Measurements from ENCODE around the gene MGA. TPM values are rescaled to one million over a fixed set of nuclear protein-coding genes. Genes with fewer than 3 reads are reported as not detected.

The MGA gene
- total RNA-seq, 1 experiment from 2014 or later, result 35.9 TPM

DNA sequence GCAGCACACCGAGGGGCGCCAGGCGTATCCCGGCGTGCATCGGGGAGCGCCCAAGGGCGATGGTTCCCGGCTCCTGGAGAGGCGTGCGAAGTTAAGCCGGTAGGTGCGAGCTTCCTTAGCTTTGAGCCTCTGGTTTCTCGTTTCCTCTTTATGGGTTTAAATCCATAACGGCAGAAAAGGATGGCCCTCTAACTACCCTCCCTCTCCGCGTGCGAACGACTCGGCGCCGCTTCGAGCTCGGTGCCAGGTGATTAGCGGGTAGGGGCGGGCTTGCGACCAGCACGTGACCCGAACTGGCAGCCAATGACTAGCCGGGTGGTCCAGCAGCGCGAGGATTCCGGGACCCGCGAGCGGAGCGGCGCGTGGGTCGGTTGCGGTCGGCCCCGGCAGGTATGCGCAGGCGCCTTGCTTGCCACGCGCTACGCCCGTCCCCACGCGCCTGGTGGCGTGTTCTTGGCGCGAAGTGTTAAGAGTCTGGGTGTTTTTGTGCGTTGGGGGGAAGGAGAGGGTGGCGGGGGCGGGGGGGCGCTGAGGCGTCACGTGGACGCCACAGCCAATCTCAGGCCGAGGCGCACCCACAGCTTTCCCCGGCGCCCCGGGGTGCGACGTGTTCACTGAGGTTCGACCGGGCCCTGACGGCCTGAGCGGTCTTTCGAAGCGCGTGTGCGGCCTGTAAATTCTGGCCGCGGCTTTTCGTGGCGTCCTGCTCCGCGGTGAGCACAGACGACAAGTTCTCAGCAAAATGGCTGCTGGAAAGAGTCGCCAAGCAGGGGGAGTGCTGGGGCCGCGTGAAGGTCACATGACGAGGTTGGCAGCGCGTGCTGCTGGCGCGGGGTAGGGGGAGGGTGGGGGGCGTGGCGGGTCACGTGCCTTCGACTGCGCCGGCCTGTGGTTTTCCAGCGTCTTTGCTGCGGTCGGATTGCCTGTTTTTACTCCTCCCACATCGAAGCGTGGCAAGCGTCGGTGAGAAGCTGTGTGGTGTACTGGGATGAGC lies 38.7 kb upstream of the MGA start (continued):
- TF ChIP-seq, protein P1, sequence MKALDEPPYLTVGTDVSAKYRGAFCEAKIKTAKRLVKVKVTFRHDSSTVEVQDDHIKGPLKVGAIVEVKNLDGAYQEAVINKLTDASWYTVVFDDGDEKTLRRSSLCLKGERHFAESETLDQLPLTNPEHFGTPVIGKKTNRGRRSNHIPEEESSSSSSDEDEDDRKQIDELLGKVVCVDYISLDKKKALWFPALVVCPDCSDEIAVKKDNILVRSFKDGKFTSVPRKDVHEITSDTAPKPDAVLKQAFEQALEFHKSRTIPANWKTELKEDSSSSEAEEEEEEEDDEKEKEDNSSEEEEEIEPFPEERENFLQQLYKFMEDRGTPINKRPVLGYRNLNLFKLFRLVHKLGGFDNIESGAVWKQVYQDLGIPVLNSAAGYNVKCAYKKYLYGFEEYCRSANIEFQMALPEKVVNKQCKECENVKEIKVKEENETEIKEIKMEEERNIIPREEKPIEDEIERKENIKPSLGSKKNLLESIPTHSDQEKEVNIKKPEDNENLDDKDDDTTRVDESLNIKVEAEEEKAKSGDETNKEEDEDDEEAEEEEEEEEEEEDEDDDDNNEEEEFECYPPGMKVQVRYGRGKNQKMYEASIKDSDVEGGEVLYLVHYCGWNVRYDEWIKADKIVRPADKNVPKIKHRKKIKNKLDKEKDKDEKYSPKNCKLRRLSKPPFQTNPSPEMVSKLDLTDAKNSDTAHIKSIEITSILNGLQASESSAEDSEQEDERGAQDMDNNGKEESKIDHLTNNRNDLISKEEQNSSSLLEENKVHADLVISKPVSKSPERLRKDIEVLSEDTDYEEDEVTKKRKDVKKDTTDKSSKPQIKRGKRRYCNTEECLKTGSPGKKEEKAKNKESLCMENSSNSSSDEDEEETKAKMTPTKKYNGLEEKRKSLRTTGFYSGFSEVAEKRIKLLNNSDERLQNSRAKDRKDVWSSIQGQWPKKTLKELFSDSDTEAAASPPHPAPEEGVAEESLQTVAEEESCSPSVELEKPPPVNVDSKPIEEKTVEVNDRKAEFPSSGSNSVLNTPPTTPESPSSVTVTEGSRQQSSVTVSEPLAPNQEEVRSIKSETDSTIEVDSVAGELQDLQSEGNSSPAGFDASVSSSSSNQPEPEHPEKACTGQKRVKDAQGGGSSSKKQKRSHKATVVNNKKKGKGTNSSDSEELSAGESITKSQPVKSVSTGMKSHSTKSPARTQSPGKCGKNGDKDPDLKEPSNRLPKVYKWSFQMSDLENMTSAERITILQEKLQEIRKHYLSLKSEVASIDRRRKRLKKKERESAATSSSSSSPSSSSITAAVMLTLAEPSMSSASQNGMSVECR (CRISPR knock-in tag; IDR thresholded peaks at IDR 0.05; ENCODE audit: borderline replicate concordance), result peak; percentile 99

DNA sequence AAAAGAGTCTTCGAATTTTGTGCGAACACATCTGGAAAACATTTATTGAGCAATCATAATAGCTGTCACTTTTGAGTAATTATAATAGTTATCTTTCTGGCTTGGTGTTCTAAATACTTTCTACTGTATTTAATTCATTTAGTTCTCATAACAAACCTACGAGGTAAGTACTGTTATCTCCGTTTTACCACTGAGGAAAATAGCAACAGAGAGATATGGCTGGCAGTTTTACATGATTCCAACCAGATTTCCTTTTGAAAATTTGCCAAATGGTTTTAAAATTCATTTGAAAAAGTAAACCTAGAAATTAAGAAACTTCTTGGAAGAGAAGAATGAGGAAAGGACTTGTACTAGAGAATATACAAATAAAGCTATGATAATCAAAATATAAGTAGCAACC lies 37.3 kb upstream of the MGA start:
- H3K27me3 Mint-ChIP-seq (ENCODE audit: low read depth), result peaks cover 42% of the 10 kb centered on the region
- CTCF ChIA-PET, result no interaction called here
- H3K4me1 Mint-ChIP-seq, result peaks cover 7% of the 10 kb centered on the region
- ATAC-seq (no peak), DNase-seq (ENCODE audit: low spot score) (no peak)
- H3K9me3 Mint-ChIP-seq, result peaks cover 8% of the 10 kb centered on the region
- peaks cover 3% of the 10 kb centered on the region; the same call in 1 of the 2 replicates for H3K36me3 Mint-ChIP-seq
- TF ChIP-seq ZNF416 (CRISPR knock-in tag; IDR thresholded peaks at IDR 0.05) (no peak), TP53 (CRISPR knock-in tag; IDR thresholded peaks at IDR 0.05) (no peak), SMAD4 (CRISPR knock-in tag; IDR thresholded peaks at IDR 0.05) (no peak), EMX1 (CRISPR knock-in tag; IDR thresholded peaks at IDR 0.05) (no peak), FOXK1 (CRISPR knock-in tag; IDR thresholded peaks at IDR 0.05) (no peak), JAZF1 (CRISPR knock-in tag; IDR thresholded peaks at IDR 0.05) (no peak), ETV6 (CRISPR knock-in tag; IDR thresholded peaks at IDR 0.05) (no peak)
- TF ChIP-seq, protein P2, sequence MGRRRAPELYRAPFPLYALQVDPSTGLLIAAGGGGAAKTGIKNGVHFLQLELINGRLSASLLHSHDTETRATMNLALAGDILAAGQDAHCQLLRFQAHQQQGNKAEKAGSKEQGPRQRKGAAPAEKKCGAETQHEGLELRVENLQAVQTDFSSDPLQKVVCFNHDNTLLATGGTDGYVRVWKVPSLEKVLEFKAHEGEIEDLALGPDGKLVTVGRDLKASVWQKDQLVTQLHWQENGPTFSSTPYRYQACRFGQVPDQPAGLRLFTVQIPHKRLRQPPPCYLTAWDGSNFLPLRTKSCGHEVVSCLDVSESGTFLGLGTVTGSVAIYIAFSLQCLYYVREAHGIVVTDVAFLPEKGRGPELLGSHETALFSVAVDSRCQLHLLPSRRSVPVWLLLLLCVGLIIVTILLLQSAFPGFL (CRISPR knock-in tag; IDR thresholded peaks at IDR 0.05; ENCODE audit: borderline replicate concordance), result no peak
- TF ChIP-seq, protein P3, sequence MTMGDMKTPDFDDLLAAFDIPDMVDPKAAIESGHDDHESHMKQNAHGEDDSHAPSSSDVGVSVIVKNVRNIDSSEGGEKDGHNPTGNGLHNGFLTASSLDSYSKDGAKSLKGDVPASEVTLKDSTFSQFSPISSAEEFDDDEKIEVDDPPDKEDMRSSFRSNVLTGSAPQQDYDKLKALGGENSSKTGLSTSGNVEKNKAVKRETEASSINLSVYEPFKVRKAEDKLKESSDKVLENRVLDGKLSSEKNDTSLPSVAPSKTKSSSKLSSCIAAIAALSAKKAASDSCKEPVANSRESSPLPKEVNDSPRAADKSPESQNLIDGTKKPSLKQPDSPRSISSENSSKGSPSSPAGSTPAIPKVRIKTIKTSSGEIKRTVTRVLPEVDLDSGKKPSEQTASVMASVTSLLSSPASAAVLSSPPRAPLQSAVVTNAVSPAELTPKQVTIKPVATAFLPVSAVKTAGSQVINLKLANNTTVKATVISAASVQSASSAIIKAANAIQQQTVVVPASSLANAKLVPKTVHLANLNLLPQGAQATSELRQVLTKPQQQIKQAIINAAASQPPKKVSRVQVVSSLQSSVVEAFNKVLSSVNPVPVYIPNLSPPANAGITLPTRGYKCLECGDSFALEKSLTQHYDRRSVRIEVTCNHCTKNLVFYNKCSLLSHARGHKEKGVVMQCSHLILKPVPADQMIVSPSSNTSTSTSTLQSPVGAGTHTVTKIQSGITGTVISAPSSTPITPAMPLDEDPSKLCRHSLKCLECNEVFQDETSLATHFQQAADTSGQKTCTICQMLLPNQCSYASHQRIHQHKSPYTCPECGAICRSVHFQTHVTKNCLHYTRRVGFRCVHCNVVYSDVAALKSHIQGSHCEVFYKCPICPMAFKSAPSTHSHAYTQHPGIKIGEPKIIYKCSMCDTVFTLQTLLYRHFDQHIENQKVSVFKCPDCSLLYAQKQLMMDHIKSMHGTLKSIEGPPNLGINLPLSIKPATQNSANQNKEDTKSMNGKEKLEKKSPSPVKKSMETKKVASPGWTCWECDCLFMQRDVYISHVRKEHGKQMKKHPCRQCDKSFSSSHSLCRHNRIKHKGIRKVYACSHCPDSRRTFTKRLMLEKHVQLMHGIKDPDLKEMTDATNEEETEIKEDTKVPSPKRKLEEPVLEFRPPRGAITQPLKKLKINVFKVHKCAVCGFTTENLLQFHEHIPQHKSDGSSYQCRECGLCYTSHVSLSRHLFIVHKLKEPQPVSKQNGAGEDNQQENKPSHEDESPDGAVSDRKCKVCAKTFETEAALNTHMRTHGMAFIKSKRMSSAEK (CRISPR knock-in tag; IDR thresholded peaks at IDR 0.05; ENCODE audit: borderline replicate concordance), result no peak
- TF ChIP-seq, protein P4, sequence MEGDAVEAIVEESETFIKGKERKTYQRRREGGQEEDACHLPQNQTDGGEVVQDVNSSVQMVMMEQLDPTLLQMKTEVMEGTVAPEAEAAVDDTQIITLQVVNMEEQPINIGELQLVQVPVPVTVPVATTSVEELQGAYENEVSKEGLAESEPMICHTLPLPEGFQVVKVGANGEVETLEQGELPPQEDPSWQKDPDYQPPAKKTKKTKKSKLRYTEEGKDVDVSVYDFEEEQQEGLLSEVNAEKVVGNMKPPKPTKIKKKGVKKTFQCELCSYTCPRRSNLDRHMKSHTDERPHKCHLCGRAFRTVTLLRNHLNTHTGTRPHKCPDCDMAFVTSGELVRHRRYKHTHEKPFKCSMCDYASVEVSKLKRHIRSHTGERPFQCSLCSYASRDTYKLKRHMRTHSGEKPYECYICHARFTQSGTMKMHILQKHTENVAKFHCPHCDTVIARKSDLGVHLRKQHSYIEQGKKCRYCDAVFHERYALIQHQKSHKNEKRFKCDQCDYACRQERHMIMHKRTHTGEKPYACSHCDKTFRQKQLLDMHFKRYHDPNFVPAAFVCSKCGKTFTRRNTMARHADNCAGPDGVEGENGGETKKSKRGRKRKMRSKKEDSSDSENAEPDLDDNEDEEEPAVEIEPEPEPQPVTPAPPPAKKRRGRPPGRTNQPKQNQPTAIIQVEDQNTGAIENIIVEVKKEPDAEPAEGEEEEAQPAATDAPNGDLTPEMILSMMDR (IDR thresholded peaks at IDR 0.05), result no peak
- H3K4me3 Mint-ChIP-seq, result no peak overlapping the region
- POLR2A ChIA-PET, result no interaction called here
- H3K27ac Mint-ChIP-seq, result no peak overlapping the region

Measured in WTC11 (cell line).